Right ventricle myocardium inferior (tissue), 1 donor: ENCODE measurements around the gene SPECC1. TPM values are rescaled to one million over a fixed set of nuclear protein-coding genes. Genes with fewer than 3 reads are reported as not detected.

ENCODE experiments used
- ATAC-seq: fragments of 200-7000 bp; cut with Tn5 transposase; one replicate; pipeline ENCODE4 v1.9.1; 2020; ENCODE audit warnings: mild to moderate bottlenecking, moderate library complexity
- DNase-seq: peaks from one replicate; pipeline ENCODE4 v3.0.0; 2021; ENCODE audit errors: missing footprints
- intact Hi-C: fragments of 100-400 bp; cut with DNase I; formaldehyde crosslinking; loops from one replicate; pipeline ENCODE4 v1.11.0; 2022
- total RNA-seq: library from RNA; stranded (reverse); fragmentation: NEBNext Ultra II Directional; extraction: Animal tissue kit (Norgen Biotek cat#: 25700); gene quantifications from one replicate; pipeline ENCODE4 v1.2.1, GENCODE V29; 2021
- donor health status: DM: no; HTN: yes; CAD: no; lungs with severe emphysema.

The SPECC1 gene
- total RNA-seq, 1 donor from 2014 or later = 10.5 TPM

DNA sequence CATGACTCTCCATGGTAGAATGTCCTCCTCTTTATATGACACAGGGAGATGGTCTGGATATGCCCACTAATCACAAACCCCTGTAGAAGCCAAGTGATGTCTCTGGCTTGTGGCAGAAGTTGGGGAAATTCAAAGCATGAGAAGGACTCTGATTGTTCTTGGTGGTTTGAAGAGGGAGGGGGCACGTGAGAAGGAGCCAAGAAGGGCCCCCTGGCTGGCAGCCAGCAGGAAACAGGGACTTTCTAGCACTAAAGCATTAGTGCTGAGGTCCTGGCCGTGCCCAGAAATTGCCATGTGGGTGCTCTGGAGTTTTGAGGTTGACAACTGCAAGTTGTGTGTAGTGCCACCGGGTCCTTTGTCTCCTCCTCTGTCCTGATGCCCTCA is 258.3 kb downstream of the SPECC1 start:
- intact Hi-C loops = no loop called here
- no peak for ATAC-seq
- no peak for DNase-seq

DNA sequence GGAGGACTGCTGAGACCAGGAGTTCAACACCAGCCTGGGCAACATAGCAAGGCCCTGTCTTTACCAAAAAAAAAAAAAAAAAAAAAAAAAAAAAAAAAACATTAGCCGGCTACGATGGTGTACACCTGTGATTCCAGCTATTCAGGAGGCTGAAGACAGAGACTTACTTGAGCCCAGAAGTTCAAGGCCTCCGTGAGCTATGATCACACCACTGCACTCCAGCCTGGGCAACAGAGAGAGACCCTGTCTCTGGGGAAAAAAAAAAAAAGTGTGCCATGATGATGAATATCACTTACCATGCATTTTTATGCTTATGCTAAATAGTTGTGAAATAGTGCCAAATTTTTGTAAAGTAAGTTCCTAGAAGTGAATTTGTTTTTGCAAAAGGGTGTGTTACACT is 261.2 kb downstream of the SPECC1 start:
- ATAC-seq (no peak), DNase-seq (no peak)
- intact Hi-C loops = no loop called here

DNA sequence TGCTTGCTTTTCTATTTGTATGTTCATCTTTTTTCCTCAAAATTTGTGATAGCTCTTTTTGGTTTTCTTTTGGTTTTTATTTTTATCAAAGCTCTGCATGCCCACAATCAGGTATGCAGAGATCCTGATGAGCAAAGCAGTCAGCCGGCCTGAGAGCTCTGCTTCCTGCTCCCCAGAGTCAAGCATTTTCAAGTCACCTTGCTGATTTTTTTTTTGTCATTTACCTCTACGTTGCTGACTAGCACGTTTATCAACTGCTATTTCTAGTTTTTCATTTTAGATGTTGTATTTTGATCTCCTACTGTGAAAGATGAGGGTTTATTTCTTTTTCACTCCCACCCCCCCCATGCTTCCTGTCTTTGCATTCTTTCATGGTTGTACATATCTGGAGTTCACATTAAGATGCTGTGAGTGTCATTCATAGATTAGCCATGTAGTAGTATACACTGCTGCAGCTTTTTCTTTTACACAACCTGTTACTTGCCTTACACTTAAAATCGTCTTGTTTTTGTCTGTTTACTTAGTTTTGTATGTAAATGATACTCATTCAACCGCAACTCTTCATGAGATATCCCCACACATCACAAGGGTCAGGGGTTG is 262.0 kb downstream of the SPECC1 start:
- DNase-seq = no peak
- intact Hi-C loops = no loop called here
- no peak for ATAC-seq

DNA sequence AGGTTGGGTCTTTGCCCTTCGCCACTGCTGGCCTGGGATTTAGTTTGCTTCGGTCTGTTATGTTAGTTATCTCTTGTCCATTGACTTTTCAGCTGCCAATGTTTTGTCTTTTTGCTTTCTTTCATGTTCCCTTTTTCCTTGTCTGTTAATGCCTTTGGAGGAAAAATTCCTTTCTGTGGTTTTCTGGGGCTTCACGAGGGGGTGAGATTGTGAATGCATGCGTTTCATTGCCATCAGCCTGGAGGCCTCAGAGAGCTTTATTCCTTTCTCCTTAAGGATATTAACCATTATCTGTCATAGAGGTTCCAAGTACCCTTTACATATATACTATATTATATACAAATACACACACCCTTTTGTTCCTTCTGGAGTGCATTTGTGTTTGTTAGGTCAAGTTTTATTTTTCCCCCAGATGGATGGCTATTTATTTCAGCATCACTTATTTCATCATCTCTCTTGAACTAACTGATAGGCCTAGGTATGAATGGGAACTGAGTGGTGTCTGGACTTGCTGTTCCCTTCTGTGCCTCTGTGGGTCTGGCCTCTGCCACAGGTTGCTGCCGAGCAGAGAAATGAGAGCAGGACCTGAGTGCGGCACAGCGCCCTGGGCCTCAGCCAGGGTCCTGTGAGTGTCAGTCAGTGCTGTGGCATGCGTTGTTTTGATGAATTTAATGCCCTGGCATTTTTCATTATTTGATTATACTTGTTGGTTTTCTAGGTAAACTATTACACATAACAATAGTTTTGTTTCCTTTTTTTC is 264.8 kb downstream of the SPECC1 start:
- DNase-seq (no peak), ATAC-seq (no peak)
- intact Hi-C loops = no loop called here

DNA sequence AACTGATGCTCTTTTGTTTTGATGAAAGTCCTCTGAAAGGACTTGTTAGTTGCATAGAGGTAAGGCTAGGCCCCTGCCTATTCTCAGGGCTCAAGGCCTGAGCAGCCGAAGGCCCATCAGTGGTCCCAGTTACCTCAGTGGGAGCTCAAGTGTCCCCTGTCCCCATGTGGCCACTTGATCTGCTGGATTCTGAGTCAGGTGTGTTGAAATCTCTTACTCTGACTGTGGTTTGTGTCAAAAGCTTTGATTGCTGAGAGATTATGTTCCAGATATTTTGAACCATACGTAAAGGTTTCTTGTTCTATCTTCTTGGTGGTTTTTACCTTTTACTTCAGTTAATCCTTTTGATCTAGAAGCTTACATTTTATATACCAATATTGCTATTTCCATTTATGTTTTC is 266.5 kb downstream of the SPECC1 start:
- intact Hi-C loops = no loop called here
- DNase-seq = no peak
- no peak for ATAC-seq

DNA sequence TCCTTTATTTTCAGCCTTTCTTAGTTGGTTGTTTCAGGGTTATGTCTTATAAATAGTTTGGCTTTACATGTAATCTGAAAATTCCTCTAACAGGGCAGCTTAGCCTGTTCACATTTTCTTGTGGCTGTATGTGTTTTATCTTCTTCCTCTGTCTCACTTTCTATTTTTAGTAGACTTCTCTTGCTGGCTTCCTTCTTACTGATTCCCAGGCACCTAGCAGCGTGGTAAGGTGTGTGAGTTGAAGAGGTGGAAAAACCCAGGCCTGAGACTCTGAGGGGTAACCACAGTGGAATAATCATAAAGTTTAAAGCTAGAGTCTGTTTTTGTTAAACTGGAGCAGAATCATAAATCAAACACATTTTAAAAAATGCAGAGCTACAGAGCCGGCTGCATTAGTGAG is 267.3 kb downstream of the SPECC1 start:
- DNase-seq (no peak), ATAC-seq (no peak)
- intact Hi-C loops = no loop called here

DNA sequence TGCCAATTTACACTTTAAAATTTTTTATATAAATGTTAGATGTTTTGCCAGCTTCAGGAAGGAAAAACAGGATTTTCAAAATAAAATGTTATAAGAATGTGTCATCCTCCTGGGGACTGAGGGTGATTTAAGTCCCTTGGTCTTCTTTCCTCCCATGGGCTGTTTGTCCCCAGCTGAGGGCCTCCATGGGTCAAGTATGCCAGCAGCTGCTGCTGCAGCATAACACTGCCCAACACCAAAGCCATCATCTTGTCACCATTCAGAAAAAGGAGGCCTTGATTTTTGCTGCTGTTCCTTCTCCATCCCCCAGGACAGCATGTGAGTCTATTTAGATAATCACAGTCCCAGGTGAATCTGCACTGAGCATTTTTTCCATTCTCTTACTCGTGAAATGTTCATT is 269.6 kb downstream of the SPECC1 start:
- intact Hi-C loops = no loop called here
- ATAC-seq (no peak), DNase-seq (no peak)

DNA sequence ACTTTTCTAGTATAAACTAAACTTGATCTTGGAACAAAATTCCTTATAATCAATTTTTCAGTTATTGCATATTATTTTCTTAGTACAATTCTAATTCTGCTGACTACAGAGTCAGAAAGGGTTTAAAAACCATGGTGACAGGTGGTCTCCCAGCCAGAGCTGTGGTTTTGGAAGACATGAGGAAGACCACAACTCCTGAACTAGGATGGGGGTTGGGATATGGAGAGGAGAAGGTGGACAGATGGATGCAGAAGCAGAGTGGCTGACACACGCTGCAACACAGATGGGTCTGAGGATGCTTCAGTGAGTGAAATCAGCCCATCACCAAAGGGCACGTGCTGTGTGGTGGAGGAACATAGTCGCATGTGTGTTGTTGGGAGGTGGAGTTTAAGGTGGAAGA is 270.5 kb downstream of the SPECC1 start:
- intact Hi-C loops = no loop called here
- ATAC-seq (no peak), DNase-seq (no peak)

DNA sequence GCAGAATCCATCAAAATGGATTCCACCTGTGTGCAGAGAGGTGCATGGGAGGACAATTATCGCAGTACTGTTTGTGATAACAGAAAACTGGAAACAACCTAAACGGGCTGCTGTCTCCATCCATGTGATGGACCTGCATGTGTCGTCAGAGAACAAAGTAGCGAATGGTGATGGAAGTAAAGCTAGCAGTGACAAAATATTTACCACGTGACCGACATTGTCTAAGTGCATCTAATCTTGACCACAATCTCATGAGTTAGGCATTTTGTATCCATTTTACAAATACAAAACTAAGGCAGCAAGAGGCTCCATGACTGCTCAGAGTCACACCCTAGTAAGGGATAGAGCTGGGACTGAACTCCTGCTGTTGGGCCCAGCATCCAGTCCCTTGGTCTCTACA is 270.9 kb downstream of the SPECC1 start:
- intact Hi-C loops = no loop called here
- DNase-seq = no peak
- no peak for ATAC-seq

DNA sequence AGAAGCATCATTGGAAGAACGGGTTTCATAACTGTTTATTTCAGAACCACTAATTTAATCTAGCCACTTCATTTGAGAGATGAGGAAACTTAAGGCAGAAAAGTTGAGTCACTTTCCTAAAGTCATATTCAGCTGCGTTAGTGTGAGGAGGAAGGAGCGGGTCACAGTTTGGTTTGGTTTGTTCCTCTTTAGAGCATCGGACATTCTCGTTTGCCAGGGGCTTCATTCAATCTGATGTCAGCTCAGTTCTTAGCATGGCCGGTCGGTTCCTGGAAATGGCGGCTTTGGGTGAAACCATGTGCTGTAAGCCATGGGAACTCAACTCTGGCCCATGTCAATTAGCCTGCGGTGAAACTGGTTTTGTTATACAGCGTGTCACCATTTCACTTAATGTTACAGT is 271.7 kb downstream of the SPECC1 start:
- DNase-seq = no peak
- ATAC-seq = no peak
- intact Hi-C loops = no loop called here

DNA sequence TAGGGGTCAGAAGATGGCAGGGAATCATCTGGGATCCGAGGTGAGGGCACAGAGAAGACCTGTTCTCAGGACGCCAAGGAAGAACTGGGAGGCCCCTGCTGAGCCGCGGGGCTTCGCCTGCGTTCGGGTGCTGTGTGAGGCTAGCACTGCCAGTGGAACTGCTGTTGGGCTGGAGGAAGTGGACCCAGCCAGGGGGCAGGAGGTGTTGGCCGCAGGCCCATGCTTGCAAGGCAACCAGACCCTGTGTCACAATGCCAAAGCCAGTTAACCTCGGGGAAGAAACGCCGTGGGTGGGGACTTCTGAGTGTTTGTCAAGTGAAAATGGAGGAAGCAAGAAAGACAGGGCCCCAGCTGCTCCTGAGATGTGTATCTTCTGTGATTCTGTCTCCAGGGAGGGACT is 272.7 kb downstream of the SPECC1 start:
- peak; percentile 75 for DNase-seq
- peak; percentile 44 for ATAC-seq
- intact Hi-C loops = no loop called here

DNA sequence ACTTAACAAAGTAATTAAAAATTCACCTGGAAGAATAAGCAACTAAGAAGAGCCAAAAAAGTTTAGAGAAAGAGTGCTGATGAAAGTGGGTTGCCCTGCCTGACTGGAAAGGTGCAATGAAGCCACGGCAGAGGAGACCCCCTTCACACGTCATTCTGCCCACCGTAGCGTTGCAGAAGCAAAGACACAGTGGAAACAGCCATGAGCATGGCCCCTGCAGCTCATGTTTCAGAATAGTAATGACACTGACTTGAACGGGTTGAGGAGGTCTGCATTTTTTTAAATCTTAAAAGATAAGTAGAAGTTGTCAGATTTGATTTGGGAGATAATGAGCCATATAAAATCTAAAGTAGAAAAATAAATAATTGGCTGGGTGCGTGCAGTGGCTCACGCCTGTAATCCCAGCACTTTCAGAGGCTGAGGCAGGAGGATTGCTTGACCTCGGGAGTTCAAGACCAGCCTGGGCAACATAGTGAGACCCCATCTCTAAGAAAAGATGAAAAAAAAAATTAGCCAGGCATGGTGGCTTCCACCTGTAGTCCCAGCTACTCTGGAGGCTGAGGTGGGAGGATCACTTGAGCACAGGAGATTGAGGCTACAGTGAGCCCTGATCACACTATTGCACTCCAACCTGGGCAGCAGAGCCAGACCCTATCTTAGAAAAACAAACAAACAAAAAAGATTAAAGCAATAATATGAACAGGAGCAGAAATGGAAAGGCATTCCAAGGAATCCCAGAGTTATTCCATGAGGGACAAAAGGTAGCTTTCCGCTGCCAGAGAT is 273.6 kb downstream of the SPECC1 start:
- ATAC-seq = no peak
- DNase-seq = no peak
- intact Hi-C loops = no loop called here

DNA sequence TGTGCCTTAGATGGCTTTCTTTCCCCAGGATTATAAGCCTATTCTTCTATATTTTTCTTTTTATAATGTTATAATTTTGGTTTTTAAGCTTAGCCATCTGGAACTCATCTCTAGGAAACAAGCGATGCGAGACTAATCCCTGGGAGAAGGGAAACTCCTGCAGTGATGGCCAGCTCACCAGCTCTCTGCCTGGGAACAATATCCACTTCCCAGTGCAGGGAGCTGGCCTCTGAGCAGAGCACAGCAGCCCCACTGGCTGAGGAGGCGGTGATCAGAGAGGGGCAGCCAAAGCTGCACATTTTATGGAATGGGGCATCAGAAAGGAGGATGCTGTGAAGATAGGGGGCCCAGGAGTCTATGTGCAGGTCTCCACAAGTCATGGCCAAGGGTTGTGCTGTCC is 274.9 kb downstream of the SPECC1 start:
- DNase-seq = no peak
- no peak for ATAC-seq
- intact Hi-C loops = no loop called here

DNA sequence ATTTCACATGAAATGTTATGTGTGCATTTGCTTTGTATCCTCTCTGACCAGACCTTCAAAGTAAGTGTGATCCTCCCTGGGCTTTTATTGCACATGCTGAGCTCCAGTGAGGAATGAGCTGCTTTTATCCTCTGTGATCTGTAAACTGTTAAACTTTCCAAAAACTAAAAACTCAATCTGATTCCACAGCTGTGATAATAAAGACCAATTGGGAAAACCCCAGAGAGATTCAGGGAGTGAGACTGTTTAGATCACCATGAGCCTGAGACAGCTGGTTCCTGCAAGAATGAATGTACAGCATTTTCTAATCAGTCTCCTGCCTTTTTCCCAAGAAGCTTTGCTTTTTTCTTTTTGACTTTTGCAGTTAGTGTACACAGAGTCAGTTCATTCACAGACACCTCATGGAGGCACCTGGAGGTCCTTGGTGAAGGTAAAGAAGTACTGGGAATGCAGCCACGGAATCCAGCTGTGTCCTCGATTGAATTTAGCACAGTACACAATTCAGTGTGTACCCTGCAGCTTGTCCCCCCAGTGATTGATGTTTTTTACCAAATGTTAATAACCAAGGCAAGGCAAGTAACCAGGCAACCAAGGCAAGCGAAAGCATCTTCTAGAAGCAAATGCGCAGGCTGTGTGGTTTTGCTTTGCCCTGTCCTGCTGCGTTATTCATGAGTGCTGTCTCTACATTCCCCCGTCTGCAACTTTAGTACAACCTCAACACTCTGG is 275.6 kb downstream of the SPECC1 start:
- DNase-seq (no peak), ATAC-seq (no peak)
- intact Hi-C loops = no loop called here

DNA sequence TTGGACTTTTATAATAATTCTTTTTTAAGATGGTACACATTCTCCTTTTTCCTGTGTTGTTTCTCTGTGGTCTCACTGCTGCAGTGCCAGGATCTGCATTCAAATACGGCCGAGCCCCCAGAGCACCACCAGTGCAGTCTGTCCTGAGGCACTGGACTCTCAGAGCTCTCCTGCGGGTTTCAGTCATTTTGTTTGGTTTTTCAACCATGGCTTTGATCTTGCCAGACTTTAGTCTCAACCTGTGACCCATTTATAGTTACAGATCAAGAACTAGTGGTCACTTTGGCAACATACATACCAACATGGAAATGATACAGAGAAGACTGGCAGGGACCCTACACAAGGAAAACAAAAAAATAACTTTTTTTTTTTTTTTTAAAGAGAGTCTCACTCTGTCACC is 280.8 kb downstream of the SPECC1 start:
- intact Hi-C loops = no loop called here
- no peak for ATAC-seq
- DNase-seq = no peak

DNA sequence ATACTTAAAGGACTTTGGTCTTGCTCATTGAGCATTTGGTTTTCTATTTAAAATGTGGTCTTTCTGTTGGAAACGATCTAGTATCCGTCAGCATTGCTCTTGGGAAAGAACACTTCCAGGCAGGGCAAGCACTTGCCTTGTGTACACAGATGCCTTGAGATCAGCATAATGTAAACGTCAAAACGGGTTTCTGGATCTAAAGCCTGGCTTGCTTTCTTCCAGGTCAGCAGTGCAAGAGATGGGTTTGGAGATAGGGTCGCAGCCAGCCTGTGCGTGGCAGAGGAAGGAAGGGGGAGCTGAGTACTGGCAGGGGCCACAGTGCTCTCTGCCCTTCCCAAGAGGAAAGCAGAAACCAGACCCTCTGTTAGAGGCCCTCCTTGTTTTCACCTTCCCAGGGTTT is 282.7 kb downstream of the SPECC1 start:
- DNase-seq = no peak
- intact Hi-C loops = no loop called here
- ATAC-seq = no peak

DNA sequence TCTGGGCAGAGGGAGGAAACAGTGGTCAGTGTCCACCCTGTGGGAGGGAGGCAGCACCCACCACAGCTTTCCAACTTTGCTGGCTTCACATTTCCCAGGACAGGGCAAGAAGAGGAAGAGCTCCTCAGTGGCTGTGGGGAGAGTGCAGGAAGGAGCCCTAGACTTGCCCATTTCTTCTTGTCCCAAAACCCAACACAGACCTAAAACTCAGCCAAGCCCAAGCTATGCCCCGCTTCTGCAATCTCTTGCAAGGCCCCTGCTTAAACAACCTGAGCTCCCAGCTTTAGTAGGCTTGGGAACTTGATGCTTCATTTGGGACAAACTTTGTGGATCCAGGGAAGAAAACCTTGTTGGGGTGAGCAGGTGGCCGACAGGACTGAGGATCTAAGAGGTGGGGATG is 284.3 kb downstream of the SPECC1 start:
- DNase-seq = no peak
- no peak for ATAC-seq
- intact Hi-C loops = no loop called here

DNA sequence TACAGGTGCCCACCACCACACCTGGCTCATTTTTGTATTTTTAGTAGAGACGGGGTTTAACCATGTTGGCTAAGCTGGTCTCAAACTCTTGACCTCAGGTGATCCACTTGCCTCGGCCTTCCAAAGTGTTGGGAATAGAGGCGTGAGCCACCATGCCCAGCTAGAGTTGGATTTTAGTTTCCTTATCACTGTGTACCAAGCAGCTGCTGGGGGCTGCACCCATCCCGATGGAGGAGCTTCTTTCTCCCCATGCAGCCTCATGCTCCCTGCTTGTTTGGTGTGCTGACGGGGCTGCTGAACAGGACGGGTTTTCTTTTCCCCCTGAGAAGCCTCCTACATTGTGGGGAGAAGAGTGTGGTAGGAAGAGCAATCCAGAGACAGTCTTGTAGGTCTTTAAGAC is 285.0 kb downstream of the SPECC1 start:
- ATAC-seq (no peak), DNase-seq (no peak)
- intact Hi-C loops = no loop called here

DNA sequence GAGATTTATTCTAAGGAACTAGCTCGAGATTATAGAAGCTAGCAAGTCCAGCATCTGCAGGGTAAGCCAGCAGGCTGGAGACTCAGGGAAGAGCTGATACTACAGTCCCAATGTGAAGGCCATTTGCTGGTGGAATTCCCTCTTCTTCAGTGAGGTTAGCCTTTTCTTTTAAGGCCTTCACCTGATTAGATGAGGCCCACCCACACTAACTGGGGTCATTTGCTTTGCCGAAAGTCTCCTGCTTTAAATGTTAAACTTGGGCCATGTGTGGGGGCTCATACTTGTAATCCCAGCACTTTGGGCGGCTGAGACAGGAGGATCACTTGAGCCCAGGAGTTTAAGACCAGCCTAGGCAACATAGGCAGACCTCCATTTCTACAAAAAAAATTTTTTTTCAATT is 289.9 kb downstream of the SPECC1 start:
- ATAC-seq (no peak), DNase-seq (no peak)
- intact Hi-C loops = no loop called here
